T-helper 2 cell treated with Interferon-gamma antibody and Interleukin-4, amounts not matched to agents 5 μg/mL and 100 μg/mL, for 36 hours (primary cell): ENCODE measurements around the gene ZNF800.
"Not testable (repeated sequence)": the region's sequence is repeated elsewhere in the genome, so short reads cannot be mapped to it uniquely, and the experiment has no call there.

Source experiments
- DNase-seq: peaks from one replicate; pipeline ENCODE4 v3.0.0; 2021; ENCODE audit warnings: low spot score
- H3K27ac Mint-ChIP-seq: one replicate; pipeline ENCODE4 v1.8.0; 2021; ENCODE audit warnings: mild to moderate bottlenecking, mixed read lengths
- H3K27me3 Mint-ChIP-seq: one replicate; pipeline ENCODE4 v1.8.0; 2021; ENCODE audit warnings: low read depth, mixed read lengths
- H3K36me3 Mint-ChIP-seq: one replicate; pipeline ENCODE4 v1.8.0; 2021; ENCODE audit warnings: low read depth, mixed read lengths
- H3K4me1 Mint-ChIP-seq: one replicate; pipeline ENCODE4 v1.8.0; 2021; ENCODE audit warnings: low read depth, mixed read lengths
- H3K4me3 Mint-ChIP-seq: one replicate; pipeline ENCODE4 v1.8.0; 2022; ENCODE audit warnings: mild to moderate bottlenecking, moderate library complexity, mixed read lengths
- H3K9me3 Mint-ChIP-seq: one replicate; pipeline ENCODE4 v1.8.0; 2021; ENCODE audit warnings: mixed read lengths

The ZNF800 gene

GRCh38 chr7:127404286-127405072 lies 12.0 kb upstream of the ZNF800 start:
- Mint-ChIP-seq H3K9me3 (no peaks in the 10 kb centered on the region), H3K27me3 (peaks cover 43% of the 10 kb centered on the region), H3K4me1 (peaks cover 16% of the 10 kb centered on the region), H3K4me3 (peak overlapping the region; percentile 19), H3K27ac (no peak overlapping the region), H3K36me3 (no peaks in the 10 kb centered on the region)
- no peak for DNase-seq

- Mint-ChIP-seq H3K4me1 (peaks cover 23% of the 10 kb centered on the region), H3K4me3 (no peak overlapping the region), H3K9me3 (no peaks in the 10 kb centered on the region), H3K36me3 (peaks cover 5% of the 10 kb centered on the region), H3K27me3 (peaks cover 22% of the 10 kb centered on the region), H3K27ac (no peak overlapping the region)
- DNase-seq, result no peak
These were observed 3.7 kb upstream of the ZNF800 start for GRCh38 chr7:127396184-127396583.

DNA sequence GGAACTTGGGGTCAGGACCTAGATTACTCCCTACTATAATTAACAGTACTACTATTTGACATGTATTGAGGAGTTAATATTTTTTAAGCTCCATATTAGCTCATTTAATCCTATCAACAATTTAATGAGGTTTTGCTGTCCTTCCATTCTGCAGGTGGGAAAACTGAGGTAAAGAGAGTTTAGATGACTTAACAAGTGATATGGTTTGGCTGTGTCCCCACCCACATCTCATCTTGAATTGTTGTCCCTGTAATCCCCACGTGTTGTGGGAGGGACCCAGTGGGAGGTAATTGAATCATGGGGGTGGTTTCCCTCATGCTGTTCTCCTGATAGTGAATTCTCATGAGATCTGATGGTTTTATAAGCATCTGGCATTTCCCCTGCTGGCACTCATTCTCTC lies 2.6 kb upstream of the ZNF800 start:
- peak; percentile 41 for DNase-seq
- Mint-ChIP-seq H3K27me3 (peaks cover 19% of the 10 kb centered on the region), H3K36me3 (peaks cover 14% of the 10 kb centered on the region), H3K4me3 (peak overlapping the region; percentile 29), H3K4me1 (peaks cover 33% of the 10 kb centered on the region)
- H3K27ac Mint-ChIP-seq, H3K9me3 Mint-ChIP-seq: not testable (repeated sequence)

DNA sequence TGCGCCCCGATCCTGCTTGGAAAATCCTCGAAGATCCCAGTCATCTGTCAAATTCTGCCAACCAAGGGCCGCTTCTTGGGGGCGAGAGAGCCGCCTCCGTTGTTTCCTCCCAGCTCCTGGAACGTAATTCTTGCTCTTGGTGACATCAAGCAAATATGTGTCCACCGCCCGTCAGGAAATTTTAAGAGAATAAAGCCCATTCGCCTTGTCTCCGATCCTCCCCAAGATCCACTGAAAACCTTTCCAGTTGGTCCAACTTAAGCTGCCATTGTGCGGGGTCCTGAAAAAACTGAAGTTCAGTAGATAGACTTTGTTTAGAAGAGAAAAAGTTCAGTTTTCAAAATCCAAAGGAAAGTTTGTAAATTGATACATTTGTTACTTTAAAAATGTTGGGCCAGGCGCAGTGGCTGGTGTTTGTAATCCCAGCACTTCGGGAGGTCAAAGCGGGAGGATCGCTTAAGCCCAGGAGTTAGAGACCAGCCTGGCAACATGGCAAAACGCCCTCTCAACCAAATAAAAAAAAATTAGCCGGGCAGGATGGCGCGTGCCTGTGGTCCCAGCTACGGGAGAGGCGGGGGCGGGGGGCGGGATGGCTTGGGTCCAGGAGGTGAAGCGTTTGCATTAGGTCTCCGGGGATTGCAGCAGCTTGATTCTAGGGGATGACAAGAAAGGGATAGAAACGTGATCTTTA lies 1.0 kb upstream of the ZNF800 start:
- DNase-seq, result no peak
- Mint-ChIP-seq H3K4me1 (peaks cover 45% of the 10 kb centered on the region), H3K27ac (peak overlapping the region; percentile 91), H3K36me3 (peaks cover 27% of the 10 kb centered on the region), H3K27me3 (peaks cover 6% of the 10 kb centered on the region), H3K4me3 (peak overlapping the region; percentile 87), H3K9me3 (no peaks in the 10 kb centered on the region)

DNA sequence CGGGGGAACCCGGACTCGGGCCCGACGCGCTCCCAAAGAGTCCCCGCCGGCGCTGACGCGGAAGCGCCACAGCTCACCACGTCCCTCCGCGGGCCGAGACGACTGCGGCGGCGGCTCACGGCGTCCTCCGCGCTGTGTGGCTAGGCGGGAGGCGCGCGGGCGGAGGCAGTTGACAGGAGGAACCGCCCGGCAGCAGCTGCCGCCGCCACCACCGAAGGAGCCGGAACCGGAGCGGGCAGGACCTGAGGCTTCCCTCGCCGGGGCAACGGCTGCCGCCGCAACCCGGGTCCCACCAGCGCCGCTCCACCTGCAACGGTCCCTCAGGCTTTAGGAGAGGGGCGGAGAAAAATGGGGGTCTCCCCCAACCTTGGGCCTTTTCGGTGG lies 334 bp downstream of the ZNF800 start:
- DNase-seq, result peak; percentile 69
- H3K4me3 Mint-ChIP-seq, result peak overlapping the region; percentile 91
- peaks cover 53% of the 10 kb centered on the region for H3K4me1 Mint-ChIP-seq
- H3K27ac Mint-ChIP-seq, result peak overlapping the region; percentile 97
- H3K36me3 Mint-ChIP-seq, result peaks cover 39% of the 10 kb centered on the region
- no peaks in the 10 kb centered on the region for H3K9me3 Mint-ChIP-seq
- H3K27me3 Mint-ChIP-seq, result peaks cover 2% of the 10 kb centered on the region

- Mint-ChIP-seq H3K27ac (peak overlapping the region; percentile 97), H3K27me3 (peaks cover 2% of the 10 kb centered on the region), H3K9me3 (no peaks in the 10 kb centered on the region), H3K4me3 (peak overlapping the region; percentile 96), H3K4me1 (peaks cover 55% of the 10 kb centered on the region), H3K36me3 (peaks cover 41% of the 10 kb centered on the region)
- peak; percentile 50 for DNase-seq
These were observed 822 bp downstream of the ZNF800 start for GRCh38 chr7:127391591-127392181.

- Mint-ChIP-seq H3K4me3 (peak overlapping the region; percentile 96), H3K27me3 (peaks cover 2% of the 10 kb centered on the region), H3K9me3 (no peaks in the 10 kb centered on the region), H3K4me1 (peaks cover 55% of the 10 kb centered on the region), H3K27ac (peak overlapping the region; percentile 95), H3K36me3 (peaks cover 44% of the 10 kb centered on the region)
- DNase-seq, result no peak
These were observed 1.5 kb downstream of the ZNF800 start for GRCh38 chr7:127390817-127391590.

DNA sequence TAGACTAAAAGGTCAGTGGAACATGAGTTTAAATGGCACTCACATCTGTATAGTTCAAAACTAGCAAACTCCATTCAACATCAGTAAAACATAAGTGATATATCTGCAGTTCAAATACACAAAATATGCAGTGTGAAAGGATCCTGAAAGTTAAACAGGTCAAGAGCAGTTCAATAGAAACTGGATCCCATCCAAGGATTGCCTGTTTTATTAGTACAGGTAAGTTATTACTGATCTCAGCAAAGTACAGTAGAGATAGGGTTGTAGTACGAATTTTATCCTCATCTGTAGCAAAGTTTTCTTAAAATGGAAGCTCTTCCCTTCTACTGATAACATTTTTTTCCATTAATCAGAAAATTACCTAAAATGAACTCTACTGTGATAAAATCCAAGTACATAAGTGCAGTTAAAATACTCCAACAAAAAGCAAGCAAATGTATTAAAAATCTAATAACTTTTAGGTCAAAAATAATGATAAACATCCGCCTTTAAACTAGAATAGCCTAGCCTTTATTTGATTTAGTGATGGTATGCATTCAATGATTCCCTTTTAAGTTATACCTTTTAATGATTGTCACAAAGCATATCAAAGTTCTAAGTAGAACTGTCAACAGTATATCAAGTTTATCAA lies 2.2 kb downstream of the ZNF800 start:
- DNase-seq, result no peak
- H3K4me3 Mint-ChIP-seq, result peak overlapping the region; percentile 96
- H3K27ac Mint-ChIP-seq, result peak overlapping the region; percentile 7
- H3K4me1 Mint-ChIP-seq, result peaks cover 56% of the 10 kb centered on the region
- peaks cover 2% of the 10 kb centered on the region for H3K27me3 Mint-ChIP-seq
- no peaks in the 10 kb centered on the region for H3K9me3 Mint-ChIP-seq
- H3K36me3 Mint-ChIP-seq, result peaks cover 47% of the 10 kb centered on the region

DNA sequence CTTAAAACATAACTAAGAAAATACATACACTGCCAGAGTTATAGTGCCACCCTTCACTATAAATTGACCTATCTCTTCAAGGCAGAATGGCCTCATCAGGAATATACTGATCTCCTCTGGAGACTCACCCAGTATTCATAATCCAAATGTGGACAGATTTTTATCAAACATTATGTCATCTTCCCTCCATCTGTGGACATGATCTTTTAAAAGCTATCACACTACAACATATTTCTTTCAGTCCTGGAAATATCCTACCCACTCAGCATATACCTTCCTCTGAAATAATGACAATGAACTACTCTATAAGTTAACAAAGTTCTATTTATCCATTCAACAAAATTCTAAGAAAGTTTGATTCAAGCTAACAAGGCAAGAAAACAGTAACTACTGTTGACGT lies 3.2 kb downstream of the ZNF800 start:
- H3K27ac Mint-ChIP-seq, result no peak overlapping the region
- H3K4me3 Mint-ChIP-seq, result peak overlapping the region; percentile 5
- no peaks in the 10 kb centered on the region for H3K27me3 Mint-ChIP-seq
- peaks cover 50% of the 10 kb centered on the region for H3K36me3 Mint-ChIP-seq
- peaks cover 50% of the 10 kb centered on the region for H3K4me1 Mint-ChIP-seq
- DNase-seq, result no peak
- H3K9me3 Mint-ChIP-seq, result no peaks in the 10 kb centered on the region

- DNase-seq, result no peak
- Mint-ChIP-seq H3K4me3 (no peak overlapping the region), H3K27ac (no peak overlapping the region), H3K4me1 (peaks cover 49% of the 10 kb centered on the region), H3K9me3 (no peaks in the 10 kb centered on the region), H3K36me3 (peaks cover 58% of the 10 kb centered on the region), H3K27me3 (no peaks in the 10 kb centered on the region)
These were observed 4.5 kb downstream of the ZNF800 start for GRCh38 chr7:127387974-127388373.

DNA sequence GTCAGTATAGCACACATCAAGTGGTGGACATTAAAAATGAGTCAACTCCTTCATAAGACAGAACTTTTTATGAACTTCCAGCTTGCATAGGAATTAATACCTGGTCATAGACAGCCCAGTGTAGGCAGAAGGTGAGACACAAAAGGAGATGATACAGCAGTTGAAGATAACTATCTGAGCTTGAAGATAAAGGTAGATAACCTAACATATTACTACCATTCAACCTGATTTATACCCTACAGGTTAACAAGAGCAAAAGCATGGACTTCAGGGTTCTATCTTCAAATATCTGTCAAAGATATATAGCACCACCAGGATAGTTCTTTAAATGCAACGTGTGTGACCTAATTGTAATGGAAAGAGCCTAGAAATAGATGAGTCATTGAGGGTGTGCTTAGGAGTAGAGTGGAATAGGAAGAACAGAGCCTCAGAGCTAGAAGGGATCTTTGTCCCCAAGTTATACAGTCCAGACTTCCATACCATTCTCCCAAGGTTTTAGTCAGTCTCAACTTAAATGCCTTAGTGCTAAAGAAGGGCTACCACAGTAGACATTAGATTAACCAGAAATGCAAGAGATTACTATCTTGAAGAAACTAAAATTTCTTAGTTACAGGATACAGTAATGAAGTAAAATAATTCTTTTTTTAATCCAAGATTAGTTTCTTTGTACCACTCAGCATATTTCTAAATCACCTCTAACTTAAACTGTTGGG lies 9.2 kb downstream of the ZNF800 start:
- Mint-ChIP-seq H3K9me3 (no peaks in the 10 kb centered on the region), H3K27me3 (no peaks in the 10 kb centered on the region), H3K36me3 (peaks cover 52% of the 10 kb centered on the region), H3K4me3 (no peak overlapping the region), H3K27ac (no peak overlapping the region), H3K4me1 (peaks cover 50% of the 10 kb centered on the region)
- DNase-seq, result no peak

GRCh38 chr7:127382301-127383085 lies 10.0 kb downstream of the ZNF800 start:
- Mint-ChIP-seq H3K4me3 (no peak overlapping the region), H3K27ac (no peak overlapping the region), H3K36me3 (peaks cover 52% of the 10 kb centered on the region), H3K9me3 (no peaks in the 10 kb centered on the region), H3K4me1 (peaks cover 52% of the 10 kb centered on the region), H3K27me3 (no peaks in the 10 kb centered on the region)
- DNase-seq, result no peak
